Activated CD4-positive, alpha-beta T cell treated with anti-CD3 and anti-CD28 coated beads, Interleukin-10, Interleukin-2, amounts not matched to agents 100 ng/mL and 50 ng/mL, durations not matched to agents 16 hours and 8 hours (primary cell): ENCODE results near the gene CHST12.
"Not testable (repeated sequence)": the region's sequence is repeated elsewhere in the genome, so short reads cannot be mapped to it uniquely, and the experiment has no call there.

Source experiments
- DNase-seq: peaks from one replicate; pipeline ENCODE4 v3.0.0-alpha.2; 2020

CHST12 gene

DNA sequence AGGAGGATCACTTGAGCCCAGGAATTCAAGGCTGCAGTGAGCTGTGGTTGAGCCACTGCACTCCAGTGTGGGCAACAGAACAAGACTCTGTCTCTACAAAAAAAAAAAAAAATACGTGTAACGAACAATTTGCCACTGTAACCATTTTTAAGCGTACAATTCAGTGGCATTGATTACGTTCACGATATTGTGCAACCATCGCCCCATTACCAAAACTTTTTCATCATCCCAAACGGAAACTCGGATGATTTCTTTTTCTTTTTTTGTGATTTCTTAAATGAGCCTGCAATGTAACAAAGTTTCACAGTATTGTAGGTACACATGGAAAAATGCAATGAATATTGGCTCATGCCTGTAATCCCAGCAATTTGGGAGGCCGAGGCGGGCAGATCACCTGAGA is 63.3 kb downstream of the CHST12 start:
- DNase-seq = no peak

DNA sequence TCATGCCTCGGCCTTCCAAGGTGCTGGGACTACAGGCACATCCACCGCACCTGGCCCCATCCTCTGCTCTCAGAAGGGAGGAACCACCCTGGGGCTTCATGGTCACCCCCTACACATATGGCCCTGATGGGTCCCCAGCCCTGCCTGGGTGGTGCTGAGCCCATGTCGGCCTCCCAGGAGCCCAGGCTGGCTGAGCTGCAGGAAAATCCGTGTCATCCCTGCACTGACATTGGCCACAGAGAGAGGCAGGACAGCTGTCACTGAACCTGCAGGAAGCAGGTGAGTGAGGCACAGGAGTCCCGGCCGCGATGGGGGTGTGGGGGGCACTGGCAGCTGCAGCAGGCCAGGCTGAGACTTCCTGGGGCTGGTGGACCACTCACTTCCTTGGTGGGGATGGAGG is 64.8 kb downstream of the CHST12 start:
- DNase-seq = no peak

DNA sequence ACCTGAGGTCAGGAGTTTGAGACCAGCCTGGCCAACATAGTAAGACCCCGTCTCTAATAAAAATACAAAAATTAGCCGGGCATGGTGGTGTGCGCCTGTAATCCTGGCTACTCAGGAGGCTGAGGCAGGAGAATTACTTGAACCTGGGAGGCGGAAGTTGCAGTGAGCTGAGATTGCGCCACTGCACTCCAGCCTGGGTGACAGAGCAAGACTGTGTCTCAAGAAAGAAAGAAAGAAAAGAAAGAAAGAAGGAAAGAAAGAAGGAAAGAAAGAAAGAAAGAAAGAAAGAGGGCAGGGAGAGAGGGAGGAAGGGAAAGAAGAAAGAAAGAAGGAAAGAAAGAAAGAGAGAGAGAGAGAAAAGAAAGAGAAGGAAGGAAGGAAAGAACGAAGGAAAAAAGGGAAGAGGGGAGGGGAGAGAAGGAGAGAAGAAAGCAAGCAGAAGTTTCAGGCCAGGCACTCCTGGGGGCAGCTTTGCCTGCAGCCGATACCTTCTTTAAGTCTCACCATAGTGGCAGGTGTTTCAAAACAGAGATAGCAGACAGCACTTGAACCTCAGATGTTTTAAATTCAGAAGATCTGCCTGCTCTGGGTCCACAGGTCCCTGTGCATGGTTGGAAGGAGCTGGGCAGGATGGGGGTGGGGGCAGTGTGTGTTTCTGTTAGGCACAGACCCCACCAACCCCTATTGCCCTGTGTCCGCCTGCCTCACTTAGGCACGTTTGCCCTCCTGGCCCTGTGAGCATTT is 66.2 kb downstream of the CHST12 start:
- not testable (repeated sequence) for DNase-seq

DNA sequence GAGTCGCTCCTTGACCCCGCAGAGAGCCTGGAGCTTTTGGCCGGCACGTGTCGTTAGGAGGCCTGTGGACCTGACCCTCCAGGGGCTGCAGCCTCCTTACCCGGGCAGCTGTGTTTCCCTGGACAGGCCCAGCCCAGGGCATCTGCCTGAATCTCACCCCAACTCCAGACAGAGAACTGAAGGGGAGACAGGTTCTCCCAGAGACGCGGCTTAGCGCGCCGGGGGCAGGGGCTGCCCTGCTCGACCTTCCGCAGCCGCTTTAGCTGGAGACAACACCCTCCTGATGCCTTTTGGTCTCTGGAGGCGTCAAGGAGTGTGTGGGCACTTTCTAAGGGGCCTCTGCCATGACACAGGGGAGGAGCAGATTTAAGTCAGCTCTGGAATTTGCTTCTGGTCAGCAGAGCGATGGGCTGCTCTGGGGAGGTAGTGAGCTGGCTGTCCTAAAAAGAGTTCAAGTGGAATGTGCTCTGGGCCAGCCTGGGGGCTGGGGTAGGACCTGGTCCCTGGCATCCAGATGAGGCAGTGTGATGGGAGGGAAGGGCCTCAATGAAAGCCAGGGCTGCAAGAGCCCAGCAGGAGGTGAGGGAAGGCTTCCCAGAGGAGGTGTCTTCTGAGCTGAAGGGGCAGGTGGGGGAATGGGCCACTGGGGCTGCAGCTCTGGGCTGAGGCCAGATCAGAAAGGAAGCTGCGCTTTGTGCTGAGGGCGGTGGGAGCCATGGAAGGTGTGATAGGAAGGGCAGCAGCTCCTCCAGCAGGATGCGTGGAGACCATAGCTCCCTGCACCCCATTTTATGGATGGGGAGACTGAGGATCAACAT is 67.0 kb downstream of the CHST12 start:
- no peak for DNase-seq

DNA sequence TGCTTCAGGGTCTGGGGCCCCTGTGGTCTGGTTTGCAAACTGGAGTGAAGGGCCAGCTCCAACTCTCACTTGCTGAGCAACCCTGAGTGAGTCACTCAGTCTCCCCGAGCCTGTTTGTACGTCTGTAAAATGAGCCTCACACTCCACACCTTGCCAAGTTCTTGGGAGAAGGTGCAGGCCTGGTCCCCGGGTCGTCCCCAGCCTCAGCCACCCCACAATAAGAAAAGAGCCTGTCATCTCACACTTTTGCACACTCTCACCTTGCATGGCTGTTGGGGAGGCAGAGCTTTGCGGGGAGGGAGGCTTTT is 67.6 kb downstream of the CHST12 start:
- DNase-seq = no peak

DNA sequence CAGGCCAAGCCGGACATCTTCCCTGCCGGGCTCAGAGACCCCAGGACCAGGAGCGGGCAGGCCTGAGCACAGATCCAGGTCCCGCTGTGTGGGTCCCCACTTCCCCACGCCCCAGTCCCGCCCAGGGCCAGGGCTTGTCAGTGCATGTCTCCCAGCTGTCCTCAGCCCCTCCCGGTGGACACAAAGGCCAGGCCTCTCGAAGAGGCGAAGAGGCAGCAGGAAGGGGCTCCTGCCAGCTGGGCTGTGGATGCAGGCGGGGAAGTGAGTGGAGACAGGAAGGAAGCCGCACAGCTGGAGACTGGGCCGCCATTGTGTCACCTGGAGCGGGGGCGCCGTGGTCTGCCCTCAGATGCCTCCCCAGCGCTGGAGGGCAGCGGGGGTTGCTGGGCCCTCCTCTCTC is 68.0 kb downstream of the CHST12 start:
- DNase-seq = no peak

DNA sequence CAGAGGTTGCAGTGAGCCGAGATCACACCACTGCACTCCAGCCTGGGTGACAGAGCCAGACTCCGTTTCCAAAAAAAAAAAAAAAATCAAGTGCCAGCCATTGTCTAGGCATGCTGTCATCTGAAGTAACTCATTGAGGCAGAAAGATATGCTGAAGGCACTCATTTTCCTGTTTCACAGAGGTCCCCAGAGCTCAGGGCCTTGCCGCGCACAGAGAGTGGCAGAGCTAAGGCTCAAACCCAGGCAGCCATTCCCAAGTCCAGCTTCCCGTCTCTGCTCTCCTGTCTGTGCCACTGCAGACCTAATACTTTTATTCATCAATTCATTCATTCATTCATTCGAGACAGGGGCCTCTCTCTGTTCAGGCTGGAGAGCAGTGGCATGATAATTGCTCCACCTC is 69.3 kb downstream of the CHST12 start:
- DNase-seq = no peak

DNA sequence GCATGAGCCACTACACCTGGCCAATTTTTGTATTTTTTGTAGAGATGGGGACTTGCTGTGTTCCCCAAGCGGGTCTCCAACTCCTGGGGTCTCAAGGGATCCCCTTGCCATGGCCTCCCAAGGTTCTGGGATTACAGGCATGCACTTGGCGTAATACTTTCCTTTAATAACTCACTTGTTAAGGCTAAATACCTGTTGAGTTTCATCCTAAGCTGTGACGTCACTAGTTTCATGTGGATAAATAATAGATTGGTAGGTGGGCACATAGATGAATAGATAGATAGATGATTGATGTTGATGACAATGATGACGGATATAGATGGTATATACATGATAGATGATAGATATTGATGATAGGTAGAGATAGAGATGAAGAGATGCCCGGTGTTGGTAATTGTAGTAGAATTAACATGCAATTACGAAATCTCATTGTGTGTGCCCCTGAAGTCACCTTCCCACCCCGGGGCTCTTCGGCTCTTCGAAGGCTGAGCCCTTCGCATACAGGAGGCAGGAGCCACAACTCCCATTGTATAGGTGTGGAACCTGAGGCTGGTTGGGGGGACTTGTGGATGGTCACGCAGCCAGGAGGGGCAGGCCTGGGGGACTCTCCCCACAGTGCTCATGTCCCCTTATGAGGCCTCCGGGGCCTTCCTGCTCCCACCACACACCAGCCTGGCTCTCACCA is 70.2 kb downstream of the CHST12 start:
- no peak for DNase-seq

DNA sequence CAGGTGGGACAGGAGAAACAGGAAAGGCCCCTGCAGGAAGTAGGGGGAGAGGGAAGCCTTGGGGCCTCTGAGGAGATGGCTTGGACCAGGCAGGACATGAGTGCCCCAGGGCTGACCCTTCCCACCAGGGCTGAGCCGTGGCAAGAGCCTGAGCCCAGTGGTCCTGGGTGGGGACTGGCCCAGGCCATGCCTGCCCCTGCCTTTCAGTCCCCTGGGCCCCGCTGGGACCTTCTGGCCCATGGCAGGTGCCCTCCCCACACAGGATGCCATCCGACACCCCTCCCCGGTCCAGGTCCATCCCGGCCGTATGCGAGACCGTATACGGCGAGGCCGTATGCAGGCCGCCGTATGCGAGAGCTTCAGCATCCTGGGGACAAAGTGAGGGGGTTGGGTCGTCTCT is 70.8 kb downstream of the CHST12 start:
- no peak for DNase-seq

DNA sequence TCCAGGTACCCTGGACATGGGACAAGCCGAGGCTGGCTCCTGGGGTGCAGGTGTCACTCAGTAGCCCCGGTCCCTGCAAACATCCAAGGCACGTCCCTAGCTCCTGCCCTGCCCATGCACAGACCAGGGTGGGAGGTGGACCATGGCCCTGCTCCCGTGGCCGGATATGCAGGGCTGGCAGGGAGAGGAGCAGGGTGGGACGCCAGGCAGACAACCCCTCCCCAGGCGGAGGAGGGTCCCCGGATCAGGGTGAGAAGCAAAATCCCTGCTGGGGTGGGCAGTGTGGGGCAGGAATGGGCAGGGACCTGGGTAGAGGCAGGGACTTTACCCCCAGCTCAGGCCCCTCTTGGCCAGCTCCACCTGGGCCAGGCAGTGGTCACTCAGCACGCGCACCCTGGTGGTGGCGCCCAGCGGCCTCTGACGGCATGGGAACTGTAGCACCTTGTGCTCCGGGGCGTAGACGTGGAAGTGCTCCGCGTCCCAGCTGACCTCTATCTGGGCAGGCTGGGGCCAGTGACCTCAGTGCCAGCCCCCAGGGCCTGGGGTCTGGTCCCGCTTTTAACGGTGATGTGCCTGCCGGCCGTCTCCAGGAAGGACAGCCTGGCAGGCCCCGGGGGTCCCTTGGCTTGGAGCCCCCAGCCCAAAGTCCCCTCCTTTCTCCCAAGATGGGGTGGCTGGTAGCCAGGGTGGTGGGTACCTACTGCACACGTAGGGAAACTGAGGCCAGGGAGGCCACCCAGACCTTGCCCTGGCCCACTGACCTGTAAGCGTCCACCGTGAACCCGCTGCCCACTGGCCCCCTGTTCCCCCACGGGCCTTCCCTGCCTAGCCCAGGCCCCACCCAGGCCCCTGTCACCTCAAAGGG is 71.6 kb downstream of the CHST12 start:
- no peak for DNase-seq

DNA sequence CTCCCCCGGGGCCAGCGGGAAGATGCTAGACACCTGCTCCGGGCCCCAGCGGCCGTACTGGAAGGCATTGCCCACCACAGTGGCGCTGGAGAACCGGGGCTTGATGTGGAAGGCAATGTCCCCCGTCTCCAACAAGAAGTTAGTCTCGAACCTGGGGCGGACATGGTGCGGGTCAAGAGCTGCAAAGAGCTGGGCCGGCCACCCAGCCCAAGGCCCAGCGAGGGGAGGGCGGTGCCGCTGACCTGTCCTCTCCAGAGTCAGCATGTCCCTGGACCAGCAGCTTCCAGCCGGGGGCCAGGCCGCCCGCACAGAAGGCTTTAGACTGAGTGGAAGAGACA is 72.2 kb downstream of the CHST12 start:
- DNase-seq = no peak

DNA sequence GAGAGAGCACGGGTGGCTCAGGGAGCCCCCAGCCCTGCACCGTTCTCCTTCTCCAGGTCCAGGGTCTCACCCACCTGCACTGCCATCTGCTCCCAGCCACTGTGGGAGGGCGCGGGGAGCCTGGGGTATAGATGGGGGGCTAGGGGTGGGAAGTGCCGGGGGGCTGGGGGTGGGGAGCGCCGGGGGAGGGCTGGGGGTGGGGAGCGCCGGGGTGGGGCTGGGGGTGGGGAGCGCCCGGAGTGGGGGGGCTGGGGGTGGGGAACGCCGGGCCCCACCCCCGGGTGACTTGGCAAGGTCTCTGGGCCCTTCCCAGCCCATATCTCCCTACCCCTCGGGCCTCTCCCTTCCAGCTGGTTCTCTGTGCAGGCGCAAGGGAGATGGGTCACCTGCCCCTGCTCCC is 72.9 kb downstream of the CHST12 start, which contains the start of gene GRIFIN:
TSS of gene GRIFIN (minus strand) at position 101 of the 400 bp plus-strand sequence. CDS start at position 86, 15 bp downstream.
- DNase-seq = no peak

DNA sequence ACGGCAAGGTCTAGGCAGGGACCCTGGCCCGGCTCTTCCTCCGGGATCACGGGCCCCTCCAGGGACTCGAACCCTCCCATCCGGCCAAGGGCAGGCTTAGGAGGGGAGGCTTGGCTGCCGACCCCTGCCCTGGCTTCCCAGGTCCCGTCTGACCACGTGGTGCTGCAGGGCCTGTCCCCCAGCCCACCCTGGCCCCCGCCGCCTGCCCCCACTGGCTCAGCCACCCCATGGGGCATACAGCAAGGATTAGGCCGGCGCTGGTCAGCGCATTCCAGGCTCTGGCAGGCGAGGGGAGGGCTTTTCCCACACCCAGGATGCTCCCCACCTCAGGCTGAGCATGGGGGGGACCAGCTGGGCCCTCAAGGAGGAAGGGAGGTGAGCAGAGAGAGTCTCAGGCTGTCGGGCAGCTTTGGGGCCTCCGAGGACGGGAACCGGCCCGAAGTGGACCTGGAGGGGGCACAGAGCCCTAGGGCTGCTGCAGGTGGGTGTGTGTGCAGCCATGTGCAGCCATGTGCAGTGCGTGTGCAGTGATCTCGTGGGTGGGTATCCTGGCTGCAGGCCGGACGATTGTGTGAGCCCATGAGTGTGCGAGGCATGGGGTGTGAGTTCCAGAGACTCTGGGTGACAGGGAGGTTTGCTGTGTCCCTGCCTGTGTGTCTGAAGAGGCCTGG is 73.5 kb downstream of the CHST12 start:
- no peak for DNase-seq

DNA sequence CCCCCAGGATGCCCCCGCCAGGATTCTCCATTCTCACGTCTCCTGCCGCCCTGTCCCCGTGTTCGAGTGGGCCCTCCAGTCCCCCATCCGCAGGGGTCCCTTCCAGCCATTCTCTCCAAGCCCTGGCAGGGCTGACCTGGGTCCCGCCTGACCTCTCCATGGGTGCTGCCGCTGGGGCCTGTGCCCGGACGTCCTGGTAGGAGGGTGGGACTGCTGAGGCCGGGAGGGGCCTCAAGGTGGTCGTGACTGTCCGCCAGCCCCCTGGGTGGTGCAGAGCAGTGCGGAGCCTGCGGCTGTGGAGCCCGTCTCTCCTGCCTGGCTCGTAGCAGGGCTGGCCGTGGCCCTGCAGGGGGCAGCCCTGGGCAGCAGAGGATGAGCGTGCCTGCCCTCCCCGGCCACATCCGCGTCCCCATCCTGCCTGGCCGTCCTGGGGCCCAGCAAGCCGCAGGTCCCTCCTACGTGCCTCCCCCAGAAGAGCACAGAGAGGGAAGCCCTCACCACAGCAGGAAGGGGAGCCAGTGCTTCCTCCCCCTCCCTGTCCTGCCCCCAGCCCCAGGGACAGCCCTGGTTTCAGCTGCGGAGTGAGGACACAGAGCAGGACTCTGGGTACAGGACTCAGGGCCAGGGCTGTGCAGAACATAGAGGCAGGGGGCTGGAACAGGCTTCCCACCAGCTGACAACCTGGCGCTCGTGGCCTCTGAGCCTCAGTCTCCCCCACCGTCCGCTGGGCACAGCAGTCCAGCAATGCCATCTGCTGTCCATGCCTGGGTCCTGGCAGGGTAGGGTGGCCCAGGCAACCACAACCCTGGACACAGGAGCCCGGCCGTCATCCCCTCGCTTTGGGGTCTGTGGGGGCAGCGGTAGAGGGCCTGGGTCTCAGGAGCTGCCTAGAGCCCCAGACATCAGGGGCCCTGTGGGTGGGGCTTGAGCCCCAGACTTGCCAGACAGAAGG is 74.3 kb downstream of the CHST12 start:
- DNase-seq = peak; percentile 61

DNA sequence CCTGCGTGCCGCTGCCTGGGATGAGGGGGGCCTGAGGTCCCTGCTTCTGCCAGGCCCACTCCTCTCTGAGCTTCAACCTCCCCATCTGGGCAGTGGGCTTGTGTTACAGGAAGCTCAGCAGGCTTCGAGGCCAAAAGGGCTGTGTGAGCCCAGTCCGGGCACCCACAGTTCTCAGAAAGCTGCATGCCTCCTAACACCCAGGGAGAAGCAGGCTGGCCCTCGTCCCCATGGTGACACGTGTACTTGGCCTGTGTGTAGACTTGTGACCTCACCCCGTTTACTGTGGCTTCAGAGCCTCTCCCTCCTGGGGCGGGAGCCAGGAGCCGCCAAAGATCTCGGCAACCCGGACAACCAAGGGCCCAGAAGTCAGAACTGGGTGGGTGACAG is 75.0 kb downstream of the CHST12 start:
- DNase-seq = no peak

DNA sequence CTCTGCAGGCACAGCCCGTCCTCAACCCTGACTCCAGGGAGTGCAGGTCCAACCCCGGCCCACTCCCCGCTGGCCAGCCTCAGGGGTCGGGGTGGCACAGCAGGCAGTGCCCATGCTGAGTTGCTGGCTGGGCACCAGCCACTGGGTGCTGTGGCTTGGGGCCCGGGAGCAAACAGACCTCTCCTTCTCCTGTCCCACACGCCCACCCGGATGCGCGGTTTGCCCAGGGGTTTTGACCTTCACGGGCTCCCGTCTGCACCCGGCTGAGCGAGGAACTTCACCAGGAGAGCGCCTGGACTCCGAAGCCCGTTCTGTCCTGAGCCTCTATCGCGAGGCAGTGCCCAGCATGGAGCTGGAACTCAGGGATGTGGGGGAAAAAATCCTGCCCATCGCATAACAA is 75.4 kb downstream of the CHST12 start:
- no peak for DNase-seq

DNA sequence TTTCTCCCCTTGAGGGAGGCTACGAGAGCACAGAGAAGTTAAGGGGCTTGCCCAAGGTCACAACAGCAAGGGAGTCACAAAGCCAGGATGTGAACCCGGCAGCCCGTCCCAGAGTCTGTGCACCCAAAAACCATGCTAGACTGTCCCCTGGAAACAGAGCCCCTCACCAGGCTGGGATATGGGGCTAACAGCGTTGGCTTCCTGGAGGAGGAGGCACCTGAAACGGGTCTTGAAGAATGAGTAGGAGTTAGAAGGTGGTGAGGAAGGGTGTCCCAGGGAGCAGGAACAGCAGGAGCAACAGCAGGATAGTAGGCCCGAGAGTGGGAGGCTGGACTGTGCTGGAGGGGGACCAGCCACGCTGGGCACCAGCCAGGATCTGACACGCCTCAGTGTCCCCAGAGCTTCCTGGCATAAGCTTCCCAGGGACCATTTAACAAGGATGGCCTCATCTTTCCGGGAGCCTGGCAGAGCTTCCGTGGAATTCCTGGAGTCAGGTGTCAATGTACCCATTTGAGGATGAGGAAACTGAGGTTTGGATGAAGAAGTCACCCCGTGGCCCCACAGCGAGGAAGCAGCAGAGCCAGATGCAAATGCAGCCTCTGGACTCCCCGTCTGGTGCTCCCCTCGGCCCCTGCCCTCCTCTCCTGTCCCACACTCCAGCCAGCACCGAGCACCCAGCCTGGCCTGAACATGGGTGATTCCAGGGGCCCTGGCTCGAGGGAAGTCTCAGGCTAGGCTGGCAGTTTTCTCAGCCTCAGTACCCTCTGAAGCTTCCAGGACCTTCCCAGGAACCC is 76.1 kb downstream of the CHST12 start:
- DNase-seq = no peak

DNA sequence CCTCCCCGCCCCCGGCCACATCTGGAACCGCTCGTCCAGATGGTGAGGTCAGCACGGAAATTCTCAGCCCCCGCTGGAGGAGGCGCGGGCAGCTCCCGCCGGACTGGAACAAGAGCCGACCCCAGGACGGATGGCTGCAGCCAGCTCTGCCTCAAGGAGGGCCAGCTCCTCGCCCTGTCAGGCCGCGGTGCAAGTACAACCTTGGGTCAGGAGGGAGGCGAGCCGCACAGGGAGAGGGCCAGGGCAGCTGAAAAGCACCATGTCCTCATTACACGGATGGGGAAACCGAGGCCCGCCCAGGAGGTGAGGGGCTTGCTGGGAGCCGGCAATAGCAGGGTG is 76.6 kb downstream of the CHST12 start:
- DNase-seq = no peak

DNA sequence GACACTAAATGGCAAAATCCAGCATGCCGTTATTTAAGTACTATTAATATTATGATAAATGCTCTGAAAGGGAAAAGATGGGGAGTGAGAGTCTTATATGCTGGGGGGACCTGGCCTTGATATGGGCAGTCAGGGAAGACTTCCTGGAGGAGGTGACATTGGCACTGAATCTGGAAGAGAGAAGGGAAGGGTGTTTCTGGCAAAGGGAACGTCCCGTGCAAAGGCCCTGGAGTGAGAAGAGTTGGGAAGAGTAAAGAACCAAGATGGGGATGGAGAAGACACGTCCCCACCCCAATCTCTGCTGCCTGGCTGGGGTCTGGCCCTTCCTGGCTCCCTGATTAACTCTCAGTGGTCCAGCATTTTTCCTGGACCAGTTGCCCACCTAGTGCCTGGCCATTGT is 77.8 kb downstream of the CHST12 start:
- no peak for DNase-seq

DNA sequence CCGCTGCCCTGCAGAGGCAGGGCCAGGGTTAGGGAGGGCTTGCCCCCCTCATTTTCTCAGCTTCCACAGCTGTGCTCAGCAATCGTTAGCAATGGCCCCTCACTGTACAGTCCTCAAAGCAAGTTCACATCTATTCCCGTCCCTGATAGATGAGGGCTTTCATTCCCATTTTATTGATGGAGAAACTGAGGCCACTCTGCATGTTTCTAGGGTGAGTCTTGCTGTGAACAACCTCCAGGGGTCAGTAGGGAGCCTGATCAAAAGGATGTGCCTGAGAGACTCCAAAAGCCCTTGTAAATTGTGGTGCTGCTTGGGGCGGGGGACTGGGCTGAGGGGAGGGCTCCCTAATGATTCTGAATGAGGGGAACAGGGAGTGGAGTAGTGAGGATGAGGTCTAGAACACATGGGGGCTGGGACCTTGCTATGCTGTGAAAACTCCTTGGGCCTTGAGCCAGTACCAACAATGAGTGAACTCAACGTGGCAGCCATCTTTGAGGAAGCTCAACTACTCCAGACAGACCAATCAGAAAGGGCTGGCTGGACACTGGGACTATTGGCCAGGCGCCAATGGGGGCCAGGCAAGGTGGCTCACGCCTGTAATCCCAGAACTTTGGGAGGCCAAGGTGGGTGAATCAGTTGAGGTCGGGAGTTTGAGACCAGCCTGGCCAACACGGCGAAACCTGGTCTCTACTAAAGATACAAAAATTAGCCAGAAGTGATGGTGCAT is 79.5 kb downstream of the CHST12 start:
- no peak for DNase-seq
